ENCODE measurements around the gene GPN1. TPM values are rescaled to one million over a fixed set of nuclear protein-coding genes. Genes with fewer than 3 reads are reported as not detected.

GPN1 gene
- total and polyA plus RNA-seq, 7 donors, result 24.2 to 57.1 (median 27.8) TPM

- intact Hi-C loops (cut with DNase I), result loop anchor here in 1 of 2 donors (10.0 kb wide), 1 partner anchor 171 kb away; the partner anchor contains the start of gene IFT172
- peaks cover 4% of the 10 kb centered on the region for H3K4me1 ChIP-seq
- no peak for DNase-seq
- TF ChIP-seq CTCF (IDR thresholded peaks at IDR 0.05), result no peak
- H3K9me3 ChIP-seq, result no peaks in the 10 kb centered on the region
- H3K27me3 ChIP-seq (ENCODE audit: insufficient read depth in 3 of 3, low read length in 2 of 3), result no peaks in the 10 kb centered on the region
- H3K36me3 ChIP-seq (ENCODE audit: insufficient read depth in 1 of 2, low read depth in 1 of 2), result peaks cover 17 to 100% of the 10 kb centered on the region in 2 donors
- no peak overlapping the region for H3K27ac ChIP-seq
- ATAC-seq, result no peak
- whole genome bisulfite sequencing, 3 donors, result 87 to 92% (median 90%) methylated on average over 7 of the region's 7 CpGs
- no peak overlapping the region for H3K4me3 ChIP-seq
Observed at GRCh38 chr2:27655155-27655951, 26.5 kb downstream of the GPN1 start.

- no peaks in the 10 kb centered on the region for H3K27me3 ChIP-seq (ENCODE audit: insufficient read depth in 3 of 3, low read length in 2 of 3)
- ATAC-seq, result no peak
- no peak overlapping the region for H3K27ac ChIP-seq
- no peak for TF ChIP-seq CTCF (IDR thresholded peaks at IDR 0.05)
- H3K9me3 ChIP-seq, result no peaks in the 10 kb centered on the region
- no peak overlapping the region for H3K4me3 ChIP-seq
- peaks cover 34% of the 10 kb centered on the region for H3K4me1 ChIP-seq
- intact Hi-C loops (cut with DNase I), result loop anchor here in 1 of 2 donors (5.0 kb wide), 1 partner anchor 34 kb away; the partner anchor contains the start of genes CCDC121 and GPN1
- WGBS, 3 donors, result 84 to 96% (median 90%) methylated on average over 1 of the region's 1 CpG
- peaks cover 9 to 71% of the 10 kb centered on the region in 2 donors for H3K36me3 ChIP-seq (ENCODE audit: insufficient read depth in 1 of 2, low read depth in 1 of 2)
- DNase-seq, result no peak
Observed at GRCh38 chr2:27661371-27661770, 32.5 kb downstream of the GPN1 start.

- Histone ChIP-seq H3K9me3 (no peaks in the 10 kb centered on the region), H3K27ac (peak within 1 kb of the TSS; percentile 89), H3K4me3 (peak within 1 kb of the TSS; percentile 97), H3K4me1 (peaks cover 34% of the 10 kb centered on the region), H3K27me3 (ENCODE audit: insufficient read depth in 3 of 3, low read length in 2 of 3) (no peaks in the 10 kb centered on the region), H3K36me3 (ENCODE audit: insufficient read depth in 1 of 2, low read depth in 1 of 2) (peaks cover 7 to 71% of the 10 kb centered on the region in 2 donors)
- WGBS, 3 donors, result 0 to 1% (median 0%) methylated on average over 56 of the region's 56 CpGs
- ATAC-seq, result peak; percentile 88 to 93 (median 90)
- TF ChIP-seq CTCF (IDR thresholded peaks at IDR 0.05), result no peak
- peak; percentile 78 to 87 for DNase-seq
- intact Hi-C loops (cut with DNase I), result loop anchor here in 1 of 2 donors (5.0 kb wide), 1 partner anchor 36 kb away; the partner anchor contains the start of genes CCDC121 and GPN1
Observed at GRCh38 chr2:27663285-27664153, 34.7 kb downstream of the GPN1 start, which contains the start of the genes SLC4A1AP and SUPT7L. Gene SLC4A1AP, plus strand, starts transcription at chr2:27663889. Its CDS starts 26 bp downstream, at chr2:27663915. Gene SUPT7L, minus strand, starts transcription at chr2:27663614. Its CDS starts 1,422 bp downstream, at chr2:27662192.

- Histone ChIP-seq H3K9me3 (no peaks in the 10 kb centered on the region), H3K27ac (peak overlapping the region; percentile 89), H3K36me3 (ENCODE audit: insufficient read depth in 1 of 2, low read depth in 1 of 2) (peaks cover 7 to 71% of the 10 kb centered on the region in 2 donors), H3K4me3 (peak overlapping the region; percentile 97), H3K4me1 (peaks cover 34% of the 10 kb centered on the region), H3K27me3 (ENCODE audit: insufficient read depth in 3 of 3, low read length in 2 of 3) (no peaks in the 10 kb centered on the region)
- DNase-seq (no peak), ATAC-seq (peak in 1 of 4 donors; percentile 16)
- 1 to 4% (median 3%) methylated on average over 27 to 28 of the region's 28 CpGs for WGBS, 3 donors
- intact Hi-C loops (cut with DNase I), result loop anchor here in 1 of 2 donors (5.0 kb wide), 1 partner anchor 37 kb away; the partner anchor contains the start of genes CCDC121 and GPN1
- no peak for TF ChIP-seq CTCF (IDR thresholded peaks at IDR 0.05)
Observed at GRCh38 chr2:27664154-27664574, 35.3 kb downstream of the GPN1 start.
